ENCODE results near the gene FHOD3. TPM values are rescaled to one million over a fixed set of nuclear protein-coding genes. Genes with fewer than 3 reads are reported as not detected.

Gene FHOD3
- total and polyA plus RNA-seq, 2 of the 4 experiments (the other 2 are of a cell fraction), result 14.6 to 16.0 TPM

DNA sequence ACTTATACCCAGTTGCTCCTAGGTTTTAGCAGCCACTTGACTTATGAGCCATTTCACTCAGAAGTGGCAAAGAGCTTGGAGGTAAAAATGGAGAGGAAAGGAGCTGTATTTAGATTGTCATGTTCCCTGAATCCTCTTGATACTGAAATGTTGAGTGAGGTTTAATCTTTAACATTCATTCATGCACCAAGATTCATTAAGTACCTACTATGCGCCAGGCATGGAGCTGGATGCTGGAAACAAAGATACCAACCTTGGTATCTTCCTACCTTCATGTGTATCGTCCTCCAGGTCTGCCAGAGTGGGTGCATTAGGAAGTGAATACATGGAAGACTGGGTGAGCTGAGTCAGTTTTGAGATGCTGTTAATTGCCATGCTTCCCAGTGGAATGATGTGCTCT is 507.6 kb downstream of the FHOD3 start:
- Histone ChIP-seq H3K56ac (ENCODE audit: extremely low read depth, insufficient read depth, low read length) (no peak overlapping the region), H3K4me1 (ENCODE audit: control insufficient read depth, insufficient read depth, low read length) (peaks cover 3% of the 10 kb centered on the region), H3K9me1 (ENCODE audit: insufficient read depth, low read length) (peaks cover 9% of the 10 kb centered on the region), H2BK20ac (ENCODE audit: low read depth, low read length) (no peak overlapping the region), H4K91ac (ENCODE audit: insufficient read depth, low read depth, low read length) (no peak overlapping the region), H3K9me3 (ENCODE audit: control insufficient read depth, insufficient read depth, low read length) (no peaks in the 10 kb centered on the region), H3K27ac (ENCODE audit: insufficient read depth, low read length) (no peak overlapping the region), H2BK120ac (ENCODE audit: low read depth, low read length) (no peak overlapping the region), H4K5ac (ENCODE audit: low read depth, low read length) (no peak overlapping the region), H3K4me2 (ENCODE audit: low read depth, low read length) (no peak overlapping the region), H3K23ac (ENCODE audit: low read depth, low read length) (no peak overlapping the region), H4K20me1 (ENCODE audit: insufficient read depth, low read length) (peaks cover 2% of the 10 kb centered on the region; the same call in 1 of the 2 replicates), H3K4ac (ENCODE audit: low read depth, low read length) (no peak overlapping the region), H3K14ac (replicated peaks; ENCODE audit: low read depth, low read length) (no peak overlapping the region), H2AFZ (replicated peaks; ENCODE audit: low read length, poor library complexity) (no peak overlapping the region), H3K4me3 (ENCODE audit: insufficient read depth, low read depth, low read length) (no peak overlapping the region), H3K18ac (ENCODE audit: low read depth, low read length) (no peak overlapping the region), H3K79me1 (ENCODE audit: low read depth in 1 of 2, low read length in 2 of 2) (peaks cover 11 to 26% of the 10 kb centered on the region in 2 experiments), H4K8ac (ENCODE audit: low read depth in 2 of 2, low read length in 2 of 2) (no peak overlapping the region), H3K9ac (ENCODE audit: low read depth, low read length) (no peak overlapping the region), H2AK9ac (replicated peaks; ENCODE audit: low read depth, low read length, poor library complexity) (no peak overlapping the region), H2BK5ac (ENCODE audit: low read depth, low read length, poor library complexity, severe bottlenecking) (no peak overlapping the region), H2BK15ac (ENCODE audit: low read depth, low read length) (no peak overlapping the region), H2AK5ac (ENCODE audit: low read depth, low read length) (no peak overlapping the region), H3K36me3 (ENCODE audit: control insufficient read depth, insufficient read depth, low read length) (peaks cover 33% of the 10 kb centered on the region), H3K27me3 (ENCODE audit: control insufficient read depth, insufficient read depth, low read length) (no peaks in the 10 kb centered on the region)
- no peak for DNase-seq
- dilution Hi-C loops (cut with HindIII; ENCODE audit: low sequenced_read_pairs, unreplicated experiment), result no loop called here
- POLR2A ChIA-PET (ENCODE audit: unreplicated experiment), result no interaction called here
- no CpG with 5 or more reads among the region's 2 CpGs for WGBS, 2 experiments (ENCODE audit: extremely low coverage in 2 of 2, insufficient read length in 1 of 2)
- TF ChIP-seq POLR2A (IDR thresholded peaks at IDR 0.05; ENCODE audit: low read depth, low read length) (no peak), ELK1 (IDR thresholded peaks at IDR 0.05; ENCODE audit: borderline replicate concordance, low read depth, low read length) (no peak), CTCF (conservative IDR thresholded peaks at IDR 0.05; ENCODE audit: low read depth, low read length) (no peak), RFX5 (IDR thresholded peaks at IDR 0.05; ENCODE audit: low read depth, low read length) (no peak), NFE2L2 (IDR thresholded peaks at IDR 0.05; ENCODE audit: low read depth, low read length) (no peak), MXI1 (IDR thresholded peaks at IDR 0.05; ENCODE audit: borderline replicate concordance, low read depth, low read length) (no peak), RAD21 (IDR thresholded peaks at IDR 0.05; ENCODE audit: low read length) (no peak), CEBPB (IDR thresholded peaks at IDR 0.05; ENCODE audit: low read depth, low read length) (no peak), MAFK (IDR thresholded peaks at IDR 0.05; ENCODE audit: low read depth, low read length) (no peak), RCOR1 (IDR thresholded peaks at IDR 0.05; ENCODE audit: insufficient replicate concordance, low read length) (no peak), USF2 (IDR thresholded peaks at IDR 0.05; ENCODE audit: low read depth, low read length) (no peak), SMC3 (IDR thresholded peaks at IDR 0.05; ENCODE audit: low read depth, low read length) (no peak), MAZ (IDR thresholded peaks at IDR 0.05; ENCODE audit: borderline replicate concordance, low read depth, low read length) (no peak), CHD1 (IDR thresholded peaks at IDR 0.05; ENCODE audit: low read depth, low read length) (no peak), FOS (IDR thresholded peaks at IDR 0.05; ENCODE audit: low read depth, low read length) (no peak), BHLHE40 (IDR thresholded peaks at IDR 0.05; ENCODE audit: low read depth, low read length) (no peak)
- no peak for ATAC-seq (ENCODE audit: low read depth)
- BruUV-seq (replicated peaks), result no TSS peak
- in situ Hi-C loops (cut with MboI; ENCODE audit: low sequenced_read_pairs), result no loop called here
- intact Hi-C loops (cut with micrococcal nuclease), result loop anchor here (5.0 kb wide), 2 partner anchors 508 to 708 kb away; partner anchors contain the start of gene FHOD3
- CTCF ChIA-PET, result no interaction called here

Measured in IMR-90 (cell line).